SK-N-SH treated with all-trans-retinoic acid at 6 μM for 48 hours (cell line): Measurements from ENCODE around the gene C1QTNF5.

Experiments
- ATAC-seq: fragments of 200-7000 bp; cut with Tn5 transposase; 3 replicates; pipeline ENCODE4 v1.9.1; 2020; ENCODE audit warnings: mild to moderate bottlenecking, moderate library complexity
- ARNTL ChIP-seq: fragments of 450-650 bp; formaldehyde crosslinking; IDR thresholded peaks from 2 replicates; pipeline ENCODE4 v1.5.0; 2020; ENCODE audit warnings: low read depth, mild to moderate bottlenecking, moderate library complexity, borderline replicate concordance
- BACH2 ChIP-seq: fragments of 250-450 bp; sonication (Bioruptor Pico); IDR thresholded peaks from 2 replicates; pipeline ENCODE4 v1.9.0; 2021; ENCODE audit warnings: mild to moderate bottlenecking, borderline replicate concordance
- CSDC2 ChIP-seq: fragments of 250-450 bp; sonication (Bioruptor Pico); IDR thresholded peaks from 2 replicates; pipeline ENCODE4 v1.5.0; 2020; ENCODE audit warnings: mild to moderate bottlenecking, moderate library complexity
- ESRRG ChIP-seq: fragments of 250-450 bp; sonication (Bioruptor Pico); IDR thresholded peaks from 2 replicates; pipeline ENCODE4 v1.6.1; 2021; ENCODE audit warnings: mild to moderate bottlenecking
- GLIS3 ChIP-seq: fragments of 250-450 bp; sonication (Bioruptor Pico); IDR thresholded peaks from 2 replicates; pipeline ENCODE4 v1.5.0; 2020; ENCODE audit warnings: mild to moderate bottlenecking, moderate library complexity
- ISL1 ChIP-seq: fragments of 250-450 bp; sonication (Bioruptor Pico); IDR thresholded peaks from 2 replicates; pipeline ENCODE4 v2.1.2; 2022; ENCODE audit warnings: mild to moderate bottlenecking, moderate library complexity
- OSR1 ChIP-seq: fragments of 250-450 bp; sonication (Bioruptor Pico); IDR thresholded peaks from 2 replicates; pipeline ENCODE4 v1.8.0; 2022; ENCODE audit warnings: moderate library complexity, mild to moderate bottlenecking, inconsistent platforms
- PPARA ChIP-seq: fragments of 250-450 bp; sonication (Bioruptor Pico); IDR thresholded peaks from 2 replicates; pipeline ENCODE4 v1.5.0; 2020; ENCODE audit warnings: mild to moderate bottlenecking, borderline replicate concordance
- SNAI2 ChIP-seq: fragments of 250-450 bp; sonication (Bioruptor Pico); IDR thresholded peaks from 2 replicates; pipeline ENCODE4 v1.5.0; 2020; ENCODE audit warnings: mild to moderate bottlenecking, moderate library complexity
- TCF4 ChIP-seq: fragments of 250-450 bp; sonication (Bioruptor Pico); IDR thresholded peaks from 2 replicates; pipeline ENCODE4 v1.8.0; 2021; ENCODE audit warnings: mild to moderate bottlenecking, moderate library complexity, borderline replicate concordance
- TOX ChIP-seq: fragments of 250-450 bp; sonication (Bioruptor Pico); IDR thresholded peaks from 2 replicates; pipeline ENCODE4 v1.8.0; 2021; ENCODE audit warnings: mild to moderate bottlenecking, moderate library complexity, borderline replicate concordance
- ZC3H10 ChIP-seq: fragments of 250-450 bp; sonication (Bioruptor Pico); IDR thresholded peaks from 2 replicates; pipeline ENCODE4 v1.5.1; 2021; ENCODE audit warnings: mild to moderate bottlenecking, moderate library complexity
- ZFP30 ChIP-seq: fragments of 450-650 bp; formaldehyde crosslinking; IDR thresholded peaks from 2 replicates; pipeline ENCODE4 v1.5.0; 2022; ENCODE audit warnings: mild to moderate bottlenecking, moderate library complexity
- ZNF70 ChIP-seq: fragments of 450-650 bp; formaldehyde crosslinking; IDR thresholded peaks from 2 replicates; pipeline ENCODE4 v1.5.0; 2020; ENCODE audit warnings: mild to moderate bottlenecking, moderate library complexity
- ZNF8 ChIP-seq: fragments of 450-650 bp; formaldehyde crosslinking; IDR thresholded peaks from 2 replicates; pipeline ENCODE4 v1.5.0; 2020; ENCODE audit warnings: mild to moderate bottlenecking, moderate library complexity
- TF ChIP-seq, protein P1 (sequence below): fragments of 250-450 bp; sonication (Bioruptor Pico); IDR thresholded peaks from 2 replicates; pipeline ENCODE4 v1.5.1; 2020; ENCODE audit warnings: low read depth, mild to moderate bottlenecking, moderate library complexity
- TF ChIP-seq, protein P2 (sequence below): fragments of 250-450 bp; sonication (Bioruptor Pico); IDR thresholded peaks from 2 replicates; pipeline ENCODE4 v1.8.0; 2021; ENCODE audit warnings: low read depth, mild to moderate bottlenecking, moderate library complexity, borderline replicate concordance
- TF ChIP-seq, protein P3 (sequence below): fragments of 250-450 bp; sonication (Bioruptor Pico); IDR thresholded peaks from 2 replicates; pipeline ENCODE4 v1.8.0; 2020; ENCODE audit warnings: mild to moderate bottlenecking, moderate library complexity, borderline replicate concordance
- TF ChIP-seq, protein P4 (sequence below): fragments of 250-450 bp; sonication (Bioruptor Pico); IDR thresholded peaks from 2 replicates; pipeline ENCODE4 v1.5.0; 2020; ENCODE audit warnings: mild to moderate bottlenecking, moderate library complexity
- TF ChIP-seq, protein P5 (sequence below): fragments of 250-450 bp; sonication (Bioruptor Pico); IDR thresholded peaks from 2 replicates; pipeline ENCODE4 v1.5.1; 2021; ENCODE audit warnings: mild to moderate bottlenecking, moderate library complexity

The C1QTNF5 gene

DNA sequence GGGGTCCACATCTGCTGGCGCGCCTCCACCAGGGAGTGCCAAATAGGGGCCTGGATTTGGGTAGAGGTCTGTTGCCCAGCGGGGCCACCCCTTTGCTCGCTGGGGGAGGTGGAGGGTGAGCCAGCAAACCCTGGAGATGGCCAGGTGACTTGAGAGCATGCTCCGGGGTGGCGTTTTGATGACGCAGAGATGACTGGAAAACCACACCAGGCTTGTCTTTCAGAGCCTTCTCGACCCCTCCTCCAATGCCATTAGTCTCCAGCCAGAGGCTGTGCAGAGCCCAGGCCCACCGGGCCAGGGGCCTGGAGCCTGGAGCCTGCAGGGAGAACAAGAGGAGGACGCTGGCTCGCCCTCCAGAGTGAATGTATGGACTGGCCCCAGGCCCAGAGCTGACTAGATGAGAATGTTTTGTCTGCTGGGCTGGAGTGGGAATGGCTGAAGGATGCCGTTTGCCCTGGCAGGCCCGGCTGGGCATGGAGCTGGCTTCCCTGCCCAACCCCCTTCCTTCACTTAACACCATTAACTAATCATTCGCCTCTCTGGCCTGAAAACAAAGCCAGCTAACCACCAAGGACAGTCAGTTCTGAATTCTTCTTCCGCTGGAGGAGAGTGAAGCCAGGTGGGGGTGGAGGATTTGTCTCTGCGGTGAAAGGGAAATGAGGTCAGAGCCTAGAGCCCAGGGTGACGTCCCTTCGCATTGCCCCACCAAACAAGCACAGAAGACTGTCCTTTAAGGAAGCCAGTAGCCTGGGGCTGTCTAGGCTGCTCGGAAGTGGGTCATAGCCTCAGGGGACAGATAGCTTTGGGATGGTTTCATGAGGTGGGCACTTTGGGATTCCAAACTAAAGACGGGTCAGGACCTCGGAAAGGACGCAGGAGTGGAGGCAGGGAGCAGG, 22.2 kb downstream of the C1QTNF5 start (continued):
- TF ChIP-seq, protein P1, sequence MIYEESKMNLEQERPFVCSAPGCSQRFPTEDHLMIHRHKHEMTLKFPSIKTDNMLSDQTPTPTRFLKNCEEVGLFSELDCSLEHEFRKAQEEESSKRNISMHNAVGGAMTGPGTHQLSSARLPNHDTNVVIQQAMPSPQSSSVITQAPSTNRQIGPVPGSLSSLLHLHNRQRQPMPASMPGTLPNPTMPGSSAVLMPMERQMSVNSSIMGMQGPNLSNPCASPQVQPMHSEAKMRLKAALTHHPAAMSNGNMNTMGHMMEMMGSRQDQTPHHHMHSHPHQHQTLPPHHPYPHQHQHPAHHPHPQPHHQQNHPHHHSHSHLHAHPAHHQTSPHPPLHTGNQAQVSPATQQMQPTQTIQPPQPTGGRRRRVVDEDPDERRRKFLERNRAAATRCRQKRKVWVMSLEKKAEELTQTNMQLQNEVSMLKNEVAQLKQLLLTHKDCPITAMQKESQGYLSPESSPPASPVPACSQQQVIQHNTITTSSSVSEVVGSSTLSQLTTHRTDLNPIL (CRISPR knock-in tag), result no peak
- TF ChIP-seq ZC3H10 (CRISPR knock-in tag) (no peak), ZNF70 (no peak), ZFP30 (CRISPR knock-in tag) (no peak)
- TF ChIP-seq, protein P2, sequence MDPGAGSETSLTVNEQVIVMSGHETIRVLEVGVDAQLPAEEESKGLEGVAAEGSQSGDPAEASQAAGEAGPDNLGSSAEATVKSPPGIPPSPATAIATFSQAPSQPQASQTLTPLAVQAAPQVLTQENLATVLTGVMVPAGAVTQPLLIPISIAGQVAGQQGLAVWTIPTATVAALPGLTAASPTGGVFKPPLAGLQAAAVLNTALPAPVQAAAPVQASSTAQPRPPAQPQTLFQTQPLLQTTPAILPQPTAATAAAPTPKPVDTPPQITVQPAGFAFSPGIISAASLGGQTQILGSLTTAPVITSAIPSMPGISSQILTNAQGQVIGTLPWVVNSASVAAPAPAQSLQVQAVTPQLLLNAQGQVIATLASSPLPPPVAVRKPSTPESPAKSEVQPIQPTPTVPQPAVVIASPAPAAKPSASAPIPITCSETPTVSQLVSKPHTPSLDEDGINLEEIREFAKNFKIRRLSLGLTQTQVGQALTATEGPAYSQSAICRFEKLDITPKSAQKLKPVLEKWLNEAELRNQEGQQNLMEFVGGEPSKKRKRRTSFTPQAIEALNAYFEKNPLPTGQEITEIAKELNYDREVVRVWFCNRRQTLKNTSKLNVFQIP (CRISPR knock-in tag), result no peak

DNA sequence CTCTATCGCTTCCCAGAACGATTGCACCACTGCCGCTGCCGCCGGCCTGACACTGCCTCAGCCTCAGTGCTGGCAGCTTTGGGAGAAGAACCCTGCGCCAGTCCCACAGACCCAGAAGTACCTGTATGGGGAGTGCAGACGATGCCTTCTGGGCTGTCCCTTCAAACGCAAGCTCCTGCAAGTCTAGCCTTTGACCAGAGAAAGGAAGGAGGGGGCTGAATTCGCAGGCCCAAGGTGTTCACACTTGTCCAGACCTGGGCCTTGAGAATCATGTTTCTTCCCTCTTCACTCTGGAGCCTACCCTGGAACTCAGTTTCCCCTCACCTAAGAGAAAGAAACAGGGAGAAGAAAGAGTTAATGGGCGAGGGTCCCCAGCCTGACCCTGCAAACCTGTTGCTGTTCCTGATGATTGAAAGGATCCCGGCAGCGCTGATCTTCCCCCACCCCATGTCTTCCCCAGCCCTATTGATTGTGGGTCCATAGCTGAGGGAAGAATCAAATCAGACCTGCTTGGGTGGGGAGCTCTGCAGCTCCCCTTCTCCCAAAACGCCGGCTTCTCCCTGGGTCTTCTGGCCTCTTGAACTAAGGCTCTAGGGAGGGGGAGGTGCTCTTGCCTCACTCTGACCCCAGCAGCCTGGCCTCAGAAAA, 23.0 kb downstream of the C1QTNF5 start:
- TF ChIP-seq, protein P3, sequence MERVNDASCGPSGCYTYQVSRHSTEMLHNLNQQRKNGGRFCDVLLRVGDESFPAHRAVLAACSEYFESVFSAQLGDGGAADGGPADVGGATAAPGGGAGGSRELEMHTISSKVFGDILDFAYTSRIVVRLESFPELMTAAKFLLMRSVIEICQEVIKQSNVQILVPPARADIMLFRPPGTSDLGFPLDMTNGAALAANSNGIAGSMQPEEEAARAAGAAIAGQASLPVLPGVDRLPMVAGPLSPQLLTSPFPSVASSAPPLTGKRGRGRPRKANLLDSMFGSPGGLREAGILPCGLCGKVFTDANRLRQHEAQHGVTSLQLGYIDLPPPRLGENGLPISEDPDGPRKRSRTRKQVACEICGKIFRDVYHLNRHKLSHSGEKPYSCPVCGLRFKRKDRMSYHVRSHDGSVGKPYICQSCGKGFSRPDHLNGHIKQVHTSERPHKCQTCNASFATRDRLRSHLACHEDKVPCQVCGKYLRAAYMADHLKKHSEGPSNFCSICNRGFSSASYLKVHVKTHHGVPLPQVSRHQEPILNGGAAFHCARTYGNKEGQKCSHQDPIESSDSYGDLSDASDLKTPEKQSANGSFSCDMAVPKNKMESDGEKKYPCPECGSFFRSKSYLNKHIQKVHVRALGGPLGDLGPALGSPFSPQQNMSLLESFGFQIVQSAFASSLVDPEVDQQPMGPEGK (CRISPR knock-in tag), result no peak
- no peak for TF ChIP-seq PPARA (CRISPR knock-in tag)
- no peak for TF ChIP-seq ARNTL (CRISPR knock-in tag)
- TF ChIP-seq SNAI2 (CRISPR knock-in tag), result no peak
- TF ChIP-seq ESRRG (CRISPR knock-in tag), result no peak
- TF ChIP-seq GLIS3 (CRISPR knock-in tag), result no peak
- no peak for TF ChIP-seq ZNF70
- TF ChIP-seq ZNF8, result no peak
- no peak for TF ChIP-seq ISL1 (CRISPR knock-in tag)
- TF ChIP-seq, protein P1 (CRISPR knock-in tag), result no peak
- no peak for TF ChIP-seq BACH2 (CRISPR knock-in tag)
- no peak for ATAC-seq

DNA sequence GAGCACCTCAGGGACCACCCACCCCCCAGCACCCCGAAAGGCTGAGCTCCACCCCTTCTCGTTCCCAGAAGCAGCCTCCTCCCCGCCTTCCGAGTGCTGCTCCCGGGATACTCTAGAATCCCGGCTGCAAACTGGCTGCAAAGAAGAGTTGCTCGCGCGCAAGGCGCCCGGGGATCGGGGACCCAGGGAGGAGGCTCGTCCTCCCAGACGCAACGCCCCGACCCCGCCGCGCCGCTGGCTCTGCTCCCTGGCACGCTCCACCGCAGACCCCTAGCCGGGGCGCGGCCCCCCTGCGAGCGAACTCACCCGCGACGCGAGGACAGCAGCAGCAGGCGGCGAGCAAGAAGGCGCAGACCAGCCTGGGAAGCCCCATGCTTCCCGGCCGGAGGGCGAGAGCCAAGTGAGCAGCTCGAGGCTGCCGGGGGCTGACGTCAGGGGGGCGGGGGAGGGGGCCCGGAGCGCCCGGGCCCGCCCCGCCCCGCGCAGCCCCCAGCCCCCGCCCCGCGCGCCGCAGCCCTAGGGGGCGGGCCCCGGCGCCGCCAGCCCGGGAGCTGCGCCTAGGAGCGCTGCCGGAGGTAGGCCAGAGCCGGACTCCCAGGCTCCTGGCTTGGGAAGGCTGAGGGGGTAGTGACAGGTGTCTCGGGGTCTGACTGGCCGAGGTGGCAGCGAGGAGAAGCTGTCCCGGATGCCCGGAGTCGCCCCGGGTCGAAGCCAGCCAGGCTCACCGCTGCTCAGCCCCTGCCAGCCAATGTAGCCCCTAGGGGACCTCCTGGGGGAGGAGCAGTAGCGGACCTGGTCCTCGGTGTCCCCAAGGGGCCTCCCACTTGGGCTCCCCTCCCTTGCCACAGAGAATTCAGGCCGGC, 23.7 kb downstream of the C1QTNF5 start, which contains the start of gene MCAM:
Gene MCAM, minus strand, starts transcription at position 402 of the 863 bp plus-strand sequence. Its CDS starts 29 bp downstream, at position 373.
- ATAC-seq, result peak; percentile 54
- TF ChIP-seq OSR1 (CRISPR knock-in tag), result no peak
- no peak for TF ChIP-seq TOX (CRISPR knock-in tag)
- TF ChIP-seq PPARA (CRISPR knock-in tag), result no peak
- TF ChIP-seq, protein P4, sequence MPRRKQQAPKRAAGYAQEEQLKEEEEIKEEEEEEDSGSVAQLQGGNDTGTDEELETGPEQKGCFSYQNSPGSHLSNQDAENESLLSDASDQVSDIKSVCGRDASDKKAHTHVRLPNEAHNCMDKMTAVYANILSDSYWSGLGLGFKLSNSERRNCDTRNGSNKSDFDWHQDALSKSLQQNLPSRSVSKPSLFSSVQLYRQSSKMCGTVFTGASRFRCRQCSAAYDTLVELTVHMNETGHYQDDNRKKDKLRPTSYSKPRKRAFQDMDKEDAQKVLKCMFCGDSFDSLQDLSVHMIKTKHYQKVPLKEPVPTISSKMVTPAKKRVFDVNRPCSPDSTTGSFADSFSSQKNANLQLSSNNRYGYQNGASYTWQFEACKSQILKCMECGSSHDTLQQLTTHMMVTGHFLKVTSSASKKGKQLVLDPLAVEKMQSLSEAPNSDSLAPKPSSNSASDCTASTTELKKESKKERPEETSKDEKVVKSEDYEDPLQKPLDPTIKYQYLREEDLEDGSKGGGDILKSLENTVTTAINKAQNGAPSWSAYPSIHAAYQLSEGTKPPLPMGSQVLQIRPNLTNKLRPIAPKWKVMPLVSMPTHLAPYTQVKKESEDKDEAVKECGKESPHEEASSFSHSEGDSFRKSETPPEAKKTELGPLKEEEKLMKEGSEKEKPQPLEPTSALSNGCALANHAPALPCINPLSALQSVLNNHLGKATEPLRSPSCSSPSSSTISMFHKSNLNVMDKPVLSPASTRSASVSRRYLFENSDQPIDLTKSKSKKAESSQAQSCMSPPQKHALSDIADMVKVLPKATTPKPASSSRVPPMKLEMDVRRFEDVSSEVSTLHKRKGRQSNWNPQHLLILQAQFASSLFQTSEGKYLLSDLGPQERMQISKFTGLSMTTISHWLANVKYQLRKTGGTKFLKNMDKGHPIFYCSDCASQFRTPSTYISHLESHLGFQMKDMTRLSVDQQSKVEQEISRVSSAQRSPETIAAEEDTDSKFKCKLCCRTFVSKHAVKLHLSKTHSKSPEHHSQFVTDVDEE, result no peak
- TF ChIP-seq TCF4 (CRISPR knock-in tag), result no peak
- no peak for TF ChIP-seq ISL1 (CRISPR knock-in tag)
- TF ChIP-seq, protein P5, sequence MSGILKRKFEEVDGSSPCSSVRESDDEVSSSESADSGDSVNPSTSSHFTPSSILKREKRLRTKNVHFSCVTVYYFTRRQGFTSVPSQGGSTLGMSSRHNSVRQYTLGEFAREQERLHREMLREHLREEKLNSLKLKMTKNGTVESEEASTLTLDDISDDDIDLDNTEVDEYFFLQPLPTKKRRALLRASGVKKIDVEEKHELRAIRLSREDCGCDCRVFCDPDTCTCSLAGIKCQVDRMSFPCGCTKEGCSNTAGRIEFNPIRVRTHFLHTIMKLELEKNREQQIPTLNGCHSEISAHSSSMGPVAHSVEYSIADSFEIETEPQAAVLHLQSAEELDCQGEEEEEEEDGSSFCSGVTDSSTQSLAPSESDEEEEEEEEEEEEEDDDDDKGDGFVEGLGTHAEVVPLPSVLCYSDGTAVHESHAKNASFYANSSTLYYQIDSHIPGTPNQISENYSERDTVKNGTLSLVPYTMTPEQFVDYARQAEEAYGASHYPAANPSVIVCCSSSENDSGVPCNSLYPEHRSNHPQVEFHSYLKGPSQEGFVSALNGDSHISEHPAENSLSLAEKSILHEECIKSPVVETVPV (CRISPR knock-in tag), result no peak
- no peak for TF ChIP-seq CSDC2 (CRISPR knock-in tag)
